A673 (cell line): ENCODE measurements around the gene PACRG. TPM values are rescaled to one million over a fixed set of nuclear protein-coding genes. Genes with fewer than 3 reads are reported as not detected.

Experiments used
- BruUV-seq: library from RNA; stranded (reverse); fragments of 400-500 nt; replicated peaks from 2 replicates; lab custom pipeline; 2021; lab: Mats Ljungman, UMichigan
- CTCF ChIA-PET: fragments of 300-600 bp; sonication (Branson Sonifier 250); formaldehyde crosslinking; loops from one replicate; lab custom pipeline; 2022; ENCODE audit warnings: antibody characterized with exemption; lab: Charles Lee
- POLR2A ChIA-PET: fragments of 300-600 bp; sonication (Branson Sonifier 250); formaldehyde crosslinking; loops from one replicate; lab custom pipeline; 2022; ENCODE audit warnings: antibody characterized with exemption; ENCODE audit not compliant: low non-redundant PET; lab: Charles Lee
- DNase-seq: peaks from one replicate; pipeline ENCODE4 v3.0.0-alpha.2; 2015; ENCODE audit warnings: low spot score
- H3K27ac ChIP-seq: fragments of 200-600 bp; sonication (generic); 2 replicates; pipeline ENCODE4 v1.5.1; 2016; ENCODE audit warnings: mixed run types, low read depth, mild to moderate bottlenecking, mixed read lengths, antibody characterized with exemption, low read length; ENCODE audit not compliant: poor library complexity, severe bottlenecking
- H3K27me3 ChIP-seq: fragments of 200-600 bp; sonication (generic); replicated peaks from 2 replicates; pipeline ENCODE4 v1.6.1; 2017; ENCODE audit warnings: mixed run types, low read depth, mild to moderate bottlenecking, mixed read lengths, antibody characterized with exemption, low read length; ENCODE audit not compliant: insufficient read depth, poor library complexity
- H3K36me3 ChIP-seq: fragments of 200-600 bp; sonication (generic); 2 replicates; pipeline ENCODE4 v1.6.1; 2016; ENCODE audit warnings: mixed run types, mild to moderate bottlenecking, mixed read lengths, antibody characterized with exemption, low read length; ENCODE audit not compliant: insufficient read depth, poor library complexity, severe bottlenecking
- H3K4me1 ChIP-seq: fragments of 200-600 bp; sonication (generic); 2 replicates; pipeline ENCODE4 v1.6.1; 2017; ENCODE audit warnings: mixed run types, mild to moderate bottlenecking, mixed read lengths, antibody characterized with exemption, low read length; ENCODE audit not compliant: insufficient read depth, poor library complexity, severe bottlenecking
- H3K4me3 ChIP-seq: fragments of 200-600 bp; sonication (generic); 2 replicates; pipeline ENCODE4 v1.5.1; 2016; ENCODE audit warnings: low read depth, mixed run types, mild to moderate bottlenecking, mixed read lengths, low read length; ENCODE audit not compliant: poor library complexity, severe bottlenecking
- H3K9me3 ChIP-seq: fragments of 200-600 bp; sonication (generic); 2 replicates; pipeline ENCODE4 v1.6.1; 2016; ENCODE audit warnings: mixed run types, low read depth, mild to moderate bottlenecking, mixed read lengths, antibody characterized with exemption, low read length; ENCODE audit not compliant: poor library complexity, severe bottlenecking
- EZH2 ChIP-seq: fragments of 200-600 bp; sonication (generic); IDR thresholded peaks from 2 replicates; pipeline ENCODE4 v1.6.1; 2017; ENCODE audit warnings: borderline replicate concordance, low read depth, mild to moderate bottlenecking, mixed read lengths, antibody characterized with exemption, low read length; ENCODE audit not compliant: poor library complexity, severe bottlenecking
- intact Hi-C: fragments of 100-400 bp; cut with micrococcal nuclease; formaldehyde crosslinking; loops from one replicate; pipeline ENCODE4 v1.10.0; 2022; ENCODE audit not compliant: unreplicated experiment
- total RNA-seq: library from RNA; stranded (reverse); gene quantifications from 2 replicates; pipeline ENCODE4 v1.2.3, GENCODE V29; 2021
- TF ChIP-seq, protein P1 (sequence below): fragments of 300-800, 200-600 bp; sonication (generic); conservative IDR thresholded peaks from 2 replicates; pipeline ENCODE4 v1.5.1; 2017; ENCODE audit warnings: low read depth, mild to moderate bottlenecking, antibody characterized with exemption, low read length, moderate library complexity, mixed read lengths

Gene PACRG
- total RNA-seq, 1 experiment from 2014 or later = not detected

DNA sequence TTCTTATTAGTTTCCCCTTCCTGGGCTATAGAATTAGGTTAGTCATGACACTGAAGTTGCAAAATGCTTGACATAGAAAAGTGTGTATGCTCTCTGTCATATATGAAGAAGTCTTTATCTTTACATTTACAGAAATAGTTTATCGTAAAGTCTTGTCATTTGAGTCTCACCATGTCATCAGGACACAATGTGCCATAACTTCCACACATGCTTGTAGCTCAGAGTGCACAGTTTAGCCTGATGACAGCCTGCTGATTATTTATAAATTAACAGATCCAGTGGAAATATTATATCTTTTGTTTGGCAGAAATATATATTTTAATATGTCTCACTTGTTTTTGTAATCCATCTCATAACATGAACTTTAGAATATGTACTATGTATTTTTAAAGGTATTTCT, 399.8 kb downstream of the PACRG start:
- peaks cover 2% of the 10 kb centered on the region for H3K4me1 ChIP-seq
- no peaks in the 10 kb centered on the region for H3K9me3 ChIP-seq
- POLR2A ChIA-PET = no interaction called here
- TF ChIP-seq, protein P1, sequence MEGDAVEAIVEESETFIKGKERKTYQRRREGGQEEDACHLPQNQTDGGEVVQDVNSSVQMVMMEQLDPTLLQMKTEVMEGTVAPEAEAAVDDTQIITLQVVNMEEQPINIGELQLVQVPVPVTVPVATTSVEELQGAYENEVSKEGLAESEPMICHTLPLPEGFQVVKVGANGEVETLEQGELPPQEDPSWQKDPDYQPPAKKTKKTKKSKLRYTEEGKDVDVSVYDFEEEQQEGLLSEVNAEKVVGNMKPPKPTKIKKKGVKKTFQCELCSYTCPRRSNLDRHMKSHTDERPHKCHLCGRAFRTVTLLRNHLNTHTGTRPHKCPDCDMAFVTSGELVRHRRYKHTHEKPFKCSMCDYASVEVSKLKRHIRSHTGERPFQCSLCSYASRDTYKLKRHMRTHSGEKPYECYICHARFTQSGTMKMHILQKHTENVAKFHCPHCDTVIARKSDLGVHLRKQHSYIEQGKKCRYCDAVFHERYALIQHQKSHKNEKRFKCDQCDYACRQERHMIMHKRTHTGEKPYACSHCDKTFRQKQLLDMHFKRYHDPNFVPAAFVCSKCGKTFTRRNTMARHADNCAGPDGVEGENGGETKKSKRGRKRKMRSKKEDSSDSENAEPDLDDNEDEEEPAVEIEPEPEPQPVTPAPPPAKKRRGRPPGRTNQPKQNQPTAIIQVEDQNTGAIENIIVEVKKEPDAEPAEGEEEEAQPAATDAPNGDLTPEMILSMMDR = no peak
- no peak for TF ChIP-seq EZH2
- CTCF ChIA-PET = no interaction called here
- DNase-seq = no peak
- BruUV-seq = no TSS peak
- H3K36me3 ChIP-seq = no peaks in the 10 kb centered on the region
- intact Hi-C loops = no loop called here
- H3K27me3 ChIP-seq = no peaks in the 10 kb centered on the region
- H3K27ac ChIP-seq = no peak overlapping the region
- no peak overlapping the region for H3K4me3 ChIP-seq

DNA sequence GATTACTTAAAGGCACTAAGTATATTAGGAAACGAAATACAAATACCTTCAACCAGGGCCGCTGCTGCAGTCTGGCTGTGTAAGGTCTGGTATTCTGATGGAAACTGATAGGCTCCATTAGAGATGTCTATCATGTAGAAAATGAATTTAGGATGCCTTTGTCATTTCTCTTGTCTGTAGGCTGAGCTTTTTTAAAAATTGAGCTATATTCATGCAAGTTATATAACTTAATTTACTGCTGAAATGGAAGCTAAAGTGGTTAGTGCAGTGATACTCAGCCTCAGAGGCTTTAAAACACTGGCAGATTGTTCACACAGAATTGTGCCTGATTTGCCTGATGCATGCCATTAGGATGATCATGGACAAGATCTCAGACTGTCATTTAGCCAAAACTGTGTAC, 400.6 kb downstream of the PACRG start:
- H3K9me3 ChIP-seq = no peaks in the 10 kb centered on the region
- no TSS peak for BruUV-seq
- TF ChIP-seq, protein P1 = no peak
- no peak for TF ChIP-seq EZH2
- intact Hi-C loops = no loop called here
- H3K36me3 ChIP-seq = no peaks in the 10 kb centered on the region
- ChIA-PET CTCF (no interaction called here), POLR2A (no interaction called here)
- H3K27me3 ChIP-seq = no peaks in the 10 kb centered on the region
- H3K4me3 ChIP-seq = no peak overlapping the region
- H3K27ac ChIP-seq = no peak overlapping the region
- H3K4me1 ChIP-seq = peaks cover 5% of the 10 kb centered on the region
- DNase-seq = no peak

DNA sequence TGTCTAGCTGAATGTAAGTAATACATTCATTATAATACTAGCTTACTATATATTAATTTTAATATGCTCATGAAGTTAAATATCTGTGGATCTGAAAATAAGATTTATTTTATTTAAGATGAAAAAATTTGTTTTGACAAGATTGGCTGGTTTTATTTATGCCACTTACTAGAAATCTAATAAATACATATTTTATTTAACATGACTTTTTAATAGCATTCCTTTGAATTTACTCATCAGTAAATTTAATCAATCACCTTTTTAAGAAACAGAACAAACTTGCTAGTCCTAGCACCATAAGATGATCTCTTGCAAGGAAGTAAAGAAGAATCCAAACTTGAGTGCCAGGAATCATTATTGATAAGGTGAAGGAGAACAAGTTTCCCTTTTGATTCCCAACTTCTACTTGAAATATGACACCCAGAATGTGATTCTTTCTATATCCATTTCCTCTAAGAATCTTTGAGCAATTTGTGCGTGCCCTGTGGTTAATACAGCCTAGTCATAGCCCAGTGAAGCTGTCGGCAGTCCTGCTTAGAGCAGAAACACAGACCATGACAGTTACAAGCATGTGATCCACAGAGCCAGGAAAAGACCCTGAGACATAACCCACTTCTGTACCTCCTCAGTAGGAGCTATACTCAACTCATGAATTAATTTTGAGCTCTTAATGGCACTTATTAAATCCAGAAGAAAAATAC, 404.4 kb downstream of the PACRG start:
- H3K4me3 ChIP-seq = no peak overlapping the region
- ChIA-PET CTCF (no interaction called here), POLR2A (no interaction called here)
- BruUV-seq = no TSS peak
- H3K27me3 ChIP-seq = no peaks in the 10 kb centered on the region
- DNase-seq = no peak
- TF ChIP-seq EZH2 = no peak
- TF ChIP-seq, protein P1 = no peak
- intact Hi-C loops = no loop called here
- no peak overlapping the region for H3K27ac ChIP-seq
- peaks cover 11% of the 10 kb centered on the region for H3K4me1 ChIP-seq
- H3K36me3 ChIP-seq = no peaks in the 10 kb centered on the region
- no peaks in the 10 kb centered on the region for H3K9me3 ChIP-seq
